GM21526 (cell line): ENCODE measurements around the gene PRSS2.
"Not testable (repeated sequence)": the region's sequence is repeated elsewhere in the genome, so short reads cannot be mapped to it uniquely, and the experiment has no call there.

Experiments used
- ATAC-seq: cut with Tn5 transposase; IDR thresholded peaks from one replicate; pipeline ENCODE4 v1.9.1; 2021; ENCODE audit warnings: moderate library complexity; ENCODE audit not compliant: unreplicated experiment, low FRiP score

Gene PRSS2

GRCh38 chr7:142758312-142758711 is 12.5 kb upstream of the PRSS2 start:
- ATAC-seq: not testable (repeated sequence)

DNA sequence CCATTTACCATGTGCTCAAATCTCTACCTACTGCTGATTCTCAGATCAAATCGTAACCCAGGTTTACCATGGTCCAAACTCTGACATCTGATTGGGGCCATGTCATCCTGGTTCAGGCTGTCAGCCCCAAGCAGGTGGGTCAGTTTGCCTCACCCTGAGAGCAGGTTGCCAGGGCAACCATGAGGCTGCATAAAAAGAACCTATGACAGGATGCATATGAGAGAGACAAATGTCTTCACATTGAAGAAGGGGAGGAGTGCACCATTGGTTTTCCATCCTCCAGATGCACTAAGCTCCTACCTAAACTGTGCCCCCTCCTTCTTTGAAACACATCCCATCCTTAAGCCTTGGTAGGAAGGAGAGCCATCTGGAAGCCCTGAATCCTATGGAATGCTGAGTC is 11.3 kb upstream of the PRSS2 start:
- ATAC-seq: no peak

- no peak for ATAC-seq
These were observed 10.6 kb upstream of the PRSS2 start for GRCh38 chr7:142760071-142760642.

DNA sequence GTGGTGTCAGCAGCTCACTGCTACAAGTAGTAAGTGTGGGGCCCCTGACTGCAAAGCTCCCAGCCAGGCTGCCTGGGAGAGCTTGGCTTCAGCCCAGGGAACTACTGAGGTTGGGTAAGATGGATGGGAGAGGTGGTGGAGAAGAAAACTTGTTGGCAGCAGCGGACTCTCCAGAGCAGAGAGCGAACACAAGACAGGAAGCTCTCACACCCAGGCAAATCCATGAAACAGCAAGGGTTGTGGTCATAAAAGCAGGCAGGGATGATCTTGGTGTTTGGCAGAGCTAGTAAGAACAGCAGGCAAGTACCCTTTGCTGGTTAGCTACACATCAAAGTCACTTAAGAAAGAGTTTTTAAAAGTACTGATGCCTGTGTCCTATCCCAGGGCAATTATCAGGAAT is 9.2 kb upstream of the PRSS2 start:
- not testable (repeated sequence) for ATAC-seq

DNA sequence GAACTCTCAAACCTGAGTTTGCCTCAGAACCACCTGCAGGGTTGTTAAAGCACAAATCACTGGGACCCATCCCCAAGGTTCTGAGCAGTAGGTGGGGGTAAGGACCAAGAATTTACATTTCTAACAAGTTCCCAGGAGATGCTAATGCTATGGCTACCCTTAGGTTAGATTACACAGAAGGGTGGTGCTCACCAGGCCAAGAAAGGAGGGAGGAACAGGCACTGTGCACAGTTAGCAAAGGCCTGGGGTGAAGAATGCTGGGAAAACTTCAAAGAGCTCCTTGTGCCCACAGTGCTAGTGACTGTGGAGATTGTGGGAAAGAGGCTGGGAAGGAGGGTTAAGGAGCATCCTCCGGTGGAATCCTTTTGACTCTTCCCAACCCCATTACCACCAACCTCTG is 8.7 kb upstream of the PRSS2 start:
- no peak for ATAC-seq

DNA sequence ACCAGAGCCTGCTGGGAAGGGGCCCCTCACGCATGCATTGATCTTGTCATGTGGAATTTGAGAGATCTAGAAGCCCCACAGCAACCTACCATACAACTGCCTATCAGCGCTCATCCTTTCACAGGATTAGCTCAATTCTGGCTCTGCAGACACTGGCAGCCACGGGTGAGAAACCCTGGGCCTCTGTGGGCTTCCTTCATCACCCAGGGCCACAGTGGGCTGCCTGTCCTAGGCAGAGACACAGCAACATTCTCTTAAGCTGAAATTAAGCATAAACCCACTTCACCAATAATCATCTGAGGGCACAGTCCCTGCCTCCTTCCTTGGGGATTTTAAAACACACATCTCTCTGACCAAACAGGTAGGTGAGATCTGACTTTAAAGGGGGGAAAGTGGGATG is 3.3 kb upstream of the PRSS2 start:
- no peak for ATAC-seq

GRCh38 chr7:142767861-142768260 is 2.9 kb upstream of the PRSS2 start:
- ATAC-seq: no peak

DNA sequence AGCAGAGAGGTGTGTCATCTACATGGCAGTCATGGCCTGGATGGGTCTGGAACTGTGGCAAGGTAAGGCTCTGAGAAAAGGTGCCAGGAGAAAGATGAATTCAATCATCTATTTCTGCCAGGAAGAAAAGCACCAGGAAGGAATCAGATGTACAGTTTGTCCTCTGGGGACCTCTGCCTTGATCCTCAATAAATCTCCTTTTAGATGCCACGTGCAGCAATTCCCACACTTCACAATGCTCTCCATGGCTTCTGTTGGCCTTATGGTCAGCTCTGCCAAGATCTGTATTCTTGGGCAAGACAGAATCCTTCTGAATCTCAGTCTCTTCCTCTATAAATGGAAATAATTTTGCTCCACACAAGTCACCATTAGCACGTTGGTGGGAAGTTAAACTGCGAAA is 1.9 kb upstream of the PRSS2 start:
- ATAC-seq: not testable (repeated sequence)

- peak; percentile 85 for ATAC-seq
These were observed 568 bp downstream of the PRSS2 start for GRCh38 chr7:142771353-142771723.

GRCh38 chr7:142772051-142772450 is 1.3 kb downstream of the PRSS2 start:
- no peak for ATAC-seq

- ATAC-seq: no peak
These were observed 1.9 kb downstream of the PRSS2 start for GRCh38 chr7:142772673-142773072.

DNA sequence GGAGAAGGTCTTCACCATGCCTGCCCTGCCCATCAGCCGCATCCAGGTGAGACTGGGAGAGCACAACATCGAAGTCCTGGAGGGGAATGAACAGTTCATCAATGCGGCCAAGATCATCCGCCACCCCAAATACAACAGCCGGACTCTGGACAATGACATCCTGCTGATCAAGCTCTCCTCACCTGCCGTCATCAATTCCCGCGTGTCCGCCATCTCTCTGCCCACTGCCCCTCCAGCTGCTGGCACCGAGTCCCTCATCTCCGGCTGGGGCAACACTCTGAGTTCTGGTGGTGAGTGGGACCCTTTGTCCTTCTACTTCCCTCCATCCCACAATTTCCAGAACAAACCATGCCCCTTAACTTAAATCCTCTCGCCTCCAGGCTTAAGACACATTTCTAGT is 2.5 kb downstream of the PRSS2 start:
- ATAC-seq: no peak

- no peak for ATAC-seq
These were observed 3.4 kb downstream of the PRSS2 start for GRCh38 chr7:142773937-142774744.

- ATAC-seq: no peak
These were observed 4.1 kb downstream of the PRSS2 start for GRCh38 chr7:142774826-142775225.

DNA sequence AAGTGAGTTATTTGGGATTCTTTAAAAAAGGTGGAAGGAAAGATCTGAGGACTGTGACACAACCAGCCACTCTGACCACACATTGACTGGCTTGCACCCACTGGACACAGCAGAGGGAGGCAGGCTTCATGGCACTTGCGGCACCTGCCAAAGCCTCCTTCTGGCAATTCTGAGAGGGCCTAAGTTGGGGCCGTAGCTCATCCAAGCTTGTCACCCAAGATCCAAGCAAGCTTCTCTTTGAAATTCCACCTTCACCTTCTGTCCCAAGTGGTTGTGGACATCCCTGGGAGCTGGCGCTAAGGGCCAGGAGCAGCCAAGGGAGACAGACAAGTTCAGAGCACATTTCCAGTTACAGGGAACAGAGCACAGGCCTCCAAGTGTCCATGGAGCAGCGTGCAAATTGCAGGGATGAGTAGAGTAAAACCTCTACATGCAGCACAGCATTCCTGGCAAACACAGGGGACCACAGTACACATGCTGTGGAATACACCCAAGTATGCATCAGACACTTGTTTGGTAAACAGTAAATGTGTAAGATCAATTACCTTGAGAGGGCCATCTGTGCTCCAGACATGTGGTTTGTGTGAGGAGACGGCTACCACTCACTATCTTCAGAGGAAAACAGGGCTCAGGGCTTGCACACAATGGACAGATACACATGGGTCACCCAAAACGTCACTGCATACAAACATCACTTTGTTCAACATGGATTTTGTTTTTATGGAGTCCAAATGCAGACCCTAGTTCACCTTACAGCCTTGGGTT is 4.8 kb downstream of the PRSS2 start:
- not testable (repeated sequence) for ATAC-seq

DNA sequence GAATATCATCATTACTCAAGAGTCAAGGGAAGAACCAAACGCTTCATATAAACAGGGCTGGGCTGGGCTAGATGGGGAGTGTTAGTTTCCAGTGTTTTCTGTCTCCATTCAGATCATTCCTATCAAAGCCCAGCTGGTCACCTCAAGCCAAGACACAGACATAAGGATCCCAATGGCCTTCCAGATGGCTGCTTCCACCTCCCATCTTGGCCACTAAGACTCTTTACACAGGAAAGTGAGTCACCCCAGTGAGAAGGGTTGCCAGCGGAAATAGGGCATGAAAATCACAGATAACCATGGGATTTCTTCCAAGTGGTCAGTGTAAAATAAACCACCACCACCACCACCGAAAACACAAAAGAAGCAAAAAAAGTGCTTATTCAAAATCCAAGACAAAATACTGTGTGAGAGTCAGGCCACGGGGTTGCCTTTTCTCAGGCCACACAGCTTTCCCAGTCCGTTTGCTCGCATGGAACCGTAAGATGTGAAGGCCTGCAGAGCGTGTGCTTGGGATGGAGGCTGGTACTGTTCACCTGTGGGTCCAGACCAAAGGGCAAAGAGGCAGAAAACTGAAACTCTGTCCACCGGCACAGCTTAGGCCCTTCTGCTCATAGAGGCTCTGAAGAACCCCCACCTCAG is 5.6 kb downstream of the PRSS2 start:
- ATAC-seq: no peak

GRCh38 chr7:142776845-142777225 is 6.1 kb downstream of the PRSS2 start:
- ATAC-seq: not testable (repeated sequence)

GRCh38 chr7:142777318-142777717 is 6.5 kb downstream of the PRSS2 start:
- ATAC-seq: no peak

DNA sequence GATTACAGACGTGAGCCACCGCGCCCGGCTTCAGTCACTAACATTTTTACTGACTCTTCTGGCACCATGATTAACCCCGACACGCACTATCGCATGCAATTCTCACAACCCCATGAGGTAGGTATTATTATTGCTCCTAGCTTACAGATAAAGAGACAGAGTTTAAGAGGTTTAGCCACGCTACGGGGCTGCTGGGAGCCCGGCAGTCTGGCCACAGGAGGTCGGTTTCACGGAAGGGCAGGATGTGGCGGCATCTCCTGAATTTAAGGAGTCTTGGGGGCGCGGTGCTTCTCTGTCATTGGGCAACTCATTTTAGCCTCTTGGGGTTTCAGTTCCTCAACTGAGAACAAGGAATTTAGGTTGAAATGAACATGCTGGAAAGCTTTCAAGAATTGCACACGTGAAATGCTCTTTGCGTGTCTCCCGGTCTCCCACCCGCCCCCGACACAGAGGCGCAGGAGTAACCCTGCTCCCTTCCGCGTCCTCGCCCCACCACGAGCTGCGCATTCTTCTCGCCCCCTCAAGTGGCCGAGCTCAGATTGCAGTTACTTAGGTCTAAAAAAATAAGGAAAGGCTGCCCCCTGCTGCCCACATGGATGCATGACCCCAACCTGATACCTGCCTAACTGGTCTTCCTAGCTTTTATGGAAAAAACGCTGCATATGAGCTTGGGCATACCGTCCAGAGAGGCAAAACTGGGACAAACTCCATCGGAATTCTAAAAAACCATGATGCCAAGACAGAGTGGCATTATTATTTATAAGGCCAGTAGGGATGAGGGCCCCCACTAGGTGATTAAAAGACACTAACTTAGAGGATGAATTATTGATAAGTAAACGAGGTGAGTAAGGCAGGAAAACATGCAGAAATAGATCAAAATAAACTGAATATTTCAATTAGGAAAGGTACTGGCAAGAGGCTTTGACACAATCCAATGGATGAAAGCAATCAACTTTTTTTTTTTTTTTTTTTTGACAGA is 12.4 kb downstream of the PRSS2 start:
- peak; percentile 94 for ATAC-seq

DNA sequence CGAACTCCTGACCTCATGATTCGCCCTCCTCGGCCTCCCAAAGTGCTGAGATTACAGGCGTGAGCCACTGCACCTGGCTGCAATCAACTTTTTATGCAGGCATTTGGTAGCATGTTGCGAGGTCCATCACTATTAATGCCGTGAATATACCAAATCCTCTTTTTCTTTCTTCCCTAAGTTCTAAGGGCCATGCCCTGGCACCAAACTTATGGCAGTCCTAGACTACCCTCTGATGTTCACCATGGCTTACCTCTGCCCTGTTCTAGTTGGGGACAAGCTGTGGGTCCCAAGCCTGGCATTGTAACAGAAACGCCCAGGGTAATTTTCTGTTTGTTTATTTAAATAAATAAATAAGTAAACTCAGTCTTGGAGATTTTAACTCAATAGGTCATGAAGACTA is 13.3 kb downstream of the PRSS2 start:
- no peak for ATAC-seq
